NCI-H2196 treated with DMSO at 0.1 percent for 48 hours (cell line): ENCODE results near the gene PAPPA2.

Source experiments
- DNase-seq: peaks from one replicate; lab custom pipeline; 2025; ENCODE audit not compliant: unreplicated experiment; lab: John Stamatoyannopoulos, UW

PAPPA2 gene

DNA sequence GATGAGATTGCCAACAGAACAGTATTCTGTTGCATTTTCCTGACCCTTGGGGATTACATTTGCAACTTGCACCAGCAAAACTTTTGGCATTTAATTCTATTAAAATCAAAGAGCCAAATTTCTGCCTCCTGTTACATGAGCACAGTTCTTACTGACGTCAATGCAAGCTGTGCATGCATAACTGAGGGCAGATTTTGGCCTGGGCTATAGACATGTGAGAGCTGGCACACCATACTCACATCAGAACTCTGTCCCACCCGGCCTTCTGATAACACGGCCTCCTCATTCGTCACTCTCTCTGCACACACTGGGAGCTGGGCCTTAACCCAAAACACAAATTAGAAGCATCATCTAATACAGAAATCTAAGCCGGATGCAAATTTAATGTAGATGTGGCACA is 31.5 kb downstream of the PAPPA2 start:
- DNase-seq = no peak

DNA sequence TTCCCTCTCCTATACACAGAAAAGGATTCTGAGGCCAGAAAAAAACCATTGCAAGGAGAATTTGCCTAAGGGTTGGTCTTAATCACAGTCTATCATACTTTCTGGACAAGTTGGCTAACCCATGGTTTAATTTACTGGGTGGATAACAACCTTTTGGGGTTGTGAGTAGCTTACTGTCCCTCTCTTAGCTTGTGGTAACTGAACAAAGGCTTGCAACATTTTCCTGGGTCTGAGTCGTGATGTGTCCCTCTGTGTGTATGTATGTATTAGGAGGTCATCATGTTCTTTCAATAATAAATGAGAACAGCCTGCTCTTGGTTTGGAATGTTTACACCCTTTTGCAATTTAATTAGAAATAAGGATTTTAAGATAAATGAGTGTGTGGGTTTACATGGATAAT is 36.7 kb downstream of the PAPPA2 start:
- DNase-seq = no peak

DNA sequence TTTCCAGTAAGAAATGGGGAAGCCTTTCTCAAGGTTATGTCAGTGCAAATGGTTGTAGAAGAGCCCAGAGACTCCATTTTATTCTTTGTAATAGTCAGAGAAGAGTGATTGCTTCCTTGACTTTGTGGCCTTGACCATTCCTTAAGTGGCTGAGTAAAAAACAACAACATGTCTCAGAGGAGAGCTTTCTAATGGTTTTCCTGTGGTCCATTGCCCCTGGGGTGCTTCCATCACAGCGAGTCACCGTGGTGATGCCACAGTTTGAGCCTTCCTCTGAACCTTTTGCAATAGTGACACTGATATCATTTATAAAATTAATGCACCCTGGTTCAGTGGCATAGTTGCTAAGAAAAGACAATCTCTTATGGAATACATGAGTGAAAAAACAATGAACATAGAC is 38.6 kb downstream of the PAPPA2 start:
- no peak for DNase-seq

DNA sequence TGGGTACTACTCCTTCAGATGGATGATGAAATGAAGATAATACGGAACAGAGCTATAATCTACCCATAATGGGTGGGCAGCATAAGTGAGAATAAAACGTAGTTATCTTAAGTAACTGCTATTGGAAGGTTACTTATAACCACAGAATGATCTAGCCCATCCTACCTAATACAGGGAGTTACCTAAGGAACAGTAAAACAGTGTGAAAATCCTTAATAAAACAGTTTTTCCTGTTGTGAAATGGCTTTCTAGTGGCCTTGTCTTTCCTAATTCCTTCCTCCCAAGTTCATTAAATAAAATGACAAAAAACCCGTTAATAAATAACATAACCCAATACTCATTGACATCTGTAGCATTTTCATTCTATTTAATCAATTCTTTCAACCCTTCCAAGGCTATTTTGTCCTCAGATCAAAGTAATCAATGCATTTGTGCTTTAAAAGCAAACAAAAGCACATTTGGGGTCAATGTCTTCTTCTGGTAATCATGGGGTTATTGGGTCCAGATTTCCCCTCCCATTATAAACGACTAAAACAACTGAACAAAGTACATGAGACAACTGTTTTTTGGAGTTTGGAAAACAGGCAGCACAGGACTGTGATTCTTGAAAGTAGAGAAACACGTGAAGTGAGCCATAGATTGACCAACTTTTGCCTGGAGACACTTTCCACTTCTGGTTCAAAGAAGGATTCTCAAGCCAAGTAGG is 42.0 kb downstream of the PAPPA2 start:
- DNase-seq = no peak

DNA sequence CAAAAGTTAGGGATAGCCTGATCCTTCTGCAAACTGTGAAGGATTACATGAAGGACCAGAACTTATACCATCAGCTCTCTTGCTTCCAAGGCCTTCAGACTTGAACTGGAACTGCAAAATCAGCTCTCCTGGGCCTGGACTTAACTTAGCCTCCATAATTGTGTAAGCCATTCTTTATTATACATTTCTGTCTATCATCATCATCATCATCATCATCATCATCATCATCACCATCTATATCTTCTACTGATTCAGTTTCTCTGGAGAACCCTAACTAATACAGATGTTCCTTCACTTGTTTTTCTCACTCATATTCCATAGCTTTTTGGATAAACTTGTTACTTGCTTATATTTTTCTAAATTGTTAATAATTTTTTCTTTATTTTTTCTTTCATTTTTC is 50.0 kb downstream of the PAPPA2 start:
- DNase-seq = no peak

DNA sequence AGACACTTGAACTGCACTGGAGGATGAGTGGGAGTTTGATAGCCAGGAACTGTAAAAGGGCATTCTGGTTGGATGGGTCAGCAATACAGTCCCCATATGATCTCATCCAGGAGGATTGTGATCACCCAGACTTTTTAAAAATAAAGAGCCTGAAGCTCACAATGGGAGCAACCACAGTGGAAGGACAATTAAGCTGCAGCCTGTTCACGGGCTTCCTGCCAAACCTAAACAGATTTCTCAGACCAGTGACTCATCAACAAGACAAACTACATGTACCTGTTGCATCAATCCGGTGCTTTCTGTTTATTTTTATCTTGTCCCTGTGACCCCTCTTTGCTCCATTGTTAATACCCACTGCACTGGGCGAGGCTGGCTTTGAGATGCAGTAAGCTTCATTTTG is 52.3 kb downstream of the PAPPA2 start:
- no peak for DNase-seq

DNA sequence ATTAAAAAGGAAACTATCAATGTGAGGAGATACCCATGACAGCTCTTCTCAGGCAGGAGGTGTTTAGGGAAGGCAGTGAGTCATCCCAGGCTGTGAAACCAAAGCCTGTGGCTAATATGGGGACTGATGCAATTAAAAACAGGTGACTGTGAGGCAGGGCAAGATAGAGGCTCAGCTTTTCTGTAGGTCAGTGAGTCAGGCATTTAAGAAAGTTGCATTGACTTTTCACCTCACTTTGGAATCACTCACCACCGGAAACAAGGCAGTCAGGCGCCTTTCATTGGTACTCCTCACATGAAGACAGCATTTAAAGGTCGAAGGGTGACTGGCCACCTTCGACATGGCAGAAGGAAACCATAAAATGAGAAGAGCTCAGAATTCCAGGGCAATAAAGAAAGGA is 54.5 kb downstream of the PAPPA2 start:
- DNase-seq = no peak

DNA sequence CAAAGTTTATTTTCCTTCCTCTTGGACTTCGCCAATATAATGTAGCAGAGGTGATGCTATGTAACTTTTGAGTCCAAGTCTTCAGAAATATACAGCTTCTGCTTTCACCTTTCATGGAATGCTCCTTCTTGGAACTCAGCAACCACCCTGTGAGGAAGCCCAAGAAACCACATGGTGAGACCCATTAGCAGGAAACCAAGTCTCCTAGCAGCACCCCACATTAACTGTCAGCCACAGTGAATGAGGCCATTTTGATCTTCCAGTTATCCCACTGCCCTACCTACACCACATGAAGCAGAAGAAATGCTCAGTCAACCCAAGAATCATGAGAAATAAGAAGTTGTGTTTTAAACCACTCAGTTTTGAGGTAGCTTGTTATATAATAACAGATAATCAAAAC is 58.2 kb downstream of the PAPPA2 start:
- no peak for DNase-seq

DNA sequence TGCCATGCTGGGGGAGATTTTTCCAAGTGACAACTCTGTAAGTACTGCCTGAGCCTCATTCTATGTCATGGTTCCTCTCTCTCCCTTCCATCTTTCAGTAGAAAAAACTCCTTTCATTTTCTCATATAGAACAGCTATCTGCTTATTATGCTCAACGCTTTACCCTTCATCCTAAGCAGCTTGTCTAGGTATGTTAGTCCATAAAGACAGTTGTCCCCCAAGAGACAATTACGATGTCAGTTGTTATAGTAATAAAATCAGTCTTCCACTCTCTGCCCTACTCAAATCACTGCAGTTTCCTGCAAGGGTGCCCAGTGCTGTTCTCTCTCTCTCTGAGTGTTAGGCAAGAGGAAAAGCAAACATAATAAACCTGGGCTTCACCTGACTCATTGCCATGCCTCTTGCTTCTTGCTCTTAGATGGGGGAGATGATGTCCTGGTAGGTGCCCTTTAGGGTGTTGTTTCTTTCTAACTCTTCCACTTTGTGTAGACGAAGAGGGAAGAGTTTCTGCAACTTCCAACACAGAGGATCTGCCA is 59.4 kb downstream of the PAPPA2 start:
- no peak for DNase-seq

DNA sequence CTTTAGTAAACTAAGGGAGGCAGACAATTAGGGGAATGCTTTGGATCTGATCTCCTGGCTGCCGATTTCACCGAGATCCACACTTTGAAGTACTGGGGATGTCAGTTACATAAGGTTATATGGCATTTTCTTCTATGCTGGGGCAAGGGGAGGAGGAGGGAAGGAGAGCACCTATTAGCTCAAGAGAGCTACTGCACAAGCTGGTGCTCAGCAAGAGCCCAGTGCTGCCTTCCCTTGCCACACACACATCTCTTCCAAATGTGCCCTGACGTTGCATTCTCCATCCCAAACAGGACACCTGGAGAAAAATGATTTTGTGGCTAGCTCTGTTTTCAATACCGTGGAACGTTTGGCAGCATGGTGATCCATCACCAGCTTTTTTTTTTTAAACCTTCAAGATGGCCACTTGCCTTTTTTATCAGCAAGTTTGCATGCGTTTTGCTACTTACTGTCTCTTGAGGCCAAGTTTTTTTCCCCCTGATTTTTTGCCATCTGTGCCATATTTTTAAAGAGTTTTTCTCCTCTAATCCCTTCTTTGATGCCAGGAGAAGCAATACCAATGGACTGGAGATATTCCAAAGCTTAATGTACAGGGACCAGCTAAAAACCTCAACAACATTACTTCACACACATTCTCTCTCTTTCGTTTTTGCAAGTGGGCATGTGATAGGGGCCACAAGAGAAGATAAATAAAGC is 66.6 kb downstream of the PAPPA2 start:
- DNase-seq = no peak

DNA sequence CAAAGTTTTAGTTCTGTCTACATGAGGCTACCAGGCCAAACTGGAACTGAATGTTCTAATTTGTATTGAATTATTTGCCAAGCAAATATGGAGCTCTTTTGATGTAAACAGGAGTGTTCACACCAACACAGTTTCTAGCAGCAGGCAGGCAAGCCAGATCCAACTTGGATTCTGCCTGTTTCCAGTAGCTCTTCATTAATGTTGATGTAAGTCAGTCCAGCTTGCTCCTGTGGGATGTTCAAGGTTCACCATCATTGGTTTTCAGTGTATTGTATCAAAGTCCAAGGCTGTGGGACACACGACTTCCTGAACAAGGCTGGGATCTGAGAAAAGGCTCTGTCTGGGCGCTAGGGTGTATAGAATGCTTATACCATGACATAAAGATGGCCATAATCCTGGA is 68.1 kb downstream of the PAPPA2 start:
- DNase-seq = no peak

DNA sequence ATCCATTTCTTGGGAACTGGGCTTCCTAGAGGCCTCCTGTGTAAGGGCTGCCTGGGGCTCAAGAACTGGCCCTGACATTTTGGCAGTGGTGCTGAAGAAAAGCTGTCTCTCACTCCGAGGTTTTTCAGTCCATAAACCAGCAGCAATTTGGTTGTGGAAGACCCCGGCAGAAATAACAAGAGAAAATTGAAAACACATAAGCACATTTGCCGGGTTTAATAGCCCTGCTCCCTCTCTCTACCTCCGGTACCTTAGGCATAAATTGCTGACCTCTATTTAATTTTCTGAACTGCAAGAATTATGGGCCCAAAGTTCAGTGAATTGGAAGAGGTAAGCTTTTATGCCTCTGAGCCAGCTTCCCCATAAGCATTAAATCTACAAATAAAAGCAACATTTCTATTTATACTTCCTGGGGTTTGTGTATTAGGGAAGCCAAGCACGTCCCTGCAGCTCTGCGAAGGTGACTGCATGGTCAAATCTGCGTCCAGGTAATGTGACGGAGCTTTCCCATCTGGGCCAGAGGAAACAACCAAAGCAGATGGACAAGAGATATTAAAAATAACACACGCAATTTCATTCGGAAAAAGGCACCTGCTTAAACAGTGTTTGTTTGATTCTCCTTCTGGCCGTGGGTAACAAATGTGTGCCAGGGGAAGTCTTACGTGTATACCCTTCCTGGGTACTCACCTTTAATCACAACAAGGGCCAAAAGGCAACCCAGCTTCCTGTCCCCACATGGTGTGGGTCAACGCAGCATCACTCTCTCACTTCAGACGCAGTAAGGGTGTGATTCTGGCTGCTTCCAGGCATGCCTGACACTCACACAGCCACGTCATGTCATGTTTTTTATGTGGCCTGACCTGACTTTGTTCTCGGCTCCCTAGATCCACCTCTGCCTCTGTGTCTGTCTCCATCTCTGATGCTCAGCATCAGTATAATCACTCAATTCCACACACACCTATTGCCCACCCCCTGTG is 69.2 kb downstream of the PAPPA2 start:
- no peak for DNase-seq

DNA sequence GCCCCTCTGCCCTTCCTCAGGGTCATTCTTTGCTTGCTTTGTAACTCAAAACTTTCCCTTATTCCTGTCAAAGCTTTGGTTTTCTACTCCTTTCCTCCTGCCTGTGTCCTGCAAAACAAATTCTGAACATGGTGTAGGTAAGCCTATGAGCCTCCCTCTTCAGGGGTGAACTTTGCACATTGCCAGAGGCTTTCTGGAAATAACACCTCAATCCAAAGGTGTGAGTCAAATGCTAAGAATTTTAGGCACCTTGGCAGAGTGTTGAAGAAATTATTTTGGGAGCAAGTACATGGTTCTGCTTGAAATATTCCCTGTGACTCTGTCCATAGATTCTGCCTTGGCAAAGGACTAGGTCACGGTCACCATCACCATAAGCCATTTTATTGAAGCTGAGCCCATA is 70.0 kb downstream of the PAPPA2 start:
- DNase-seq = no peak

DNA sequence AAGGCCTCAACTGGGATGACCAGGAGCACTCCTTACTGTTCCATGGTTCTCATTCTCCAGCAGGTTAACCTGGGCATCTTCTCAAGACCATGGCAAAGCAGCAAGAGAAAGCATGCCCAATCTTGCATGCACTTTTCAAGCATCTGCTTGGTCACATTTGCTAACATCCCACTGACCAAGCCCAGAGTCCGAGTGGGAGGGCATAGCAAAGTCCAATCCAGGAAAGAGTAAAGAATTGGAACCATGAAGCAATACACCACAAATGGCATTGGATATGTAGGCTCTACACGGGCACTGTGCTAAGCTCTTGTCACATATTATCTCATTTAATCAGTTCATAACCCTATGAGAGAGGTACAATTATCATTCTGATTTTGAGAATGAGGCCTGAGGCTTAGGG is 73.6 kb downstream of the PAPPA2 start:
- DNase-seq = no peak

DNA sequence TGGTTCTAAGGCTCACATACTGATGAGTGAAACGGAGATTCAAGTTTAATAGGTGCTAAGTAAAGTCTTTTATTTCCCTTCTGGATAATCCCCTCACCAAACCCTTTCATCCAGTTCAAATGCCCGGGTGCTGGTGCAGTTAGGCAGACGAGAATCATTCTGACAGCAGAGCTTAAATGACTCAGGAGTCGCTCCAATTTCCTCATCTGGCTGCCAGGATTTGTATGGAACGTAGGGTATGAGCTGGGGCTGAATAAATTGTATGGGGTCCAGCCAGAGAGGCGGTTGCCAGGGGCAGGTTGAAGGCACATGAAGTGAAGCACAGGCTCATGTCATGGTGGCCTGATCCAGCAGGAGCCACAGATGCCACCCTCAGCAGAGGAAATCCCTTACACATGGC is 76.0 kb downstream of the PAPPA2 start:
- no peak for DNase-seq

DNA sequence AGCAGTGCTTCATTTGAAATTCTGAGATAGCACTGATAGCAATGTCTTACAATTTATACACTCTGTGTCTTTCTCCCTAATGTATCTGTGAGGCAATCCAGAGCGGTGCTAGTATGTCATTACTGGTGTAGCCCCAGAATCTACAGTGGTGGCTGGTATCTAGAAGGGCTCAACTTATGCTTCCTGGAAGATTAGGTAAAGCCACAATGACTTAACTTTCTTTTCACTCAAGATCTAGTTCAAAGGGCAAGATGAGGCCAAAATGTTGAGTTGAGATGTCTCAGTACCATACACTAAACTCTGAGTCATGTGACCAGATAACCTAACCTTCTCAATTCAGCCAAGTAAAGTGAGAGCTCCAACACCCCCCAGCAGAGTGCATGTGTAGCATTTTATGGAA is 77.5 kb downstream of the PAPPA2 start:
- DNase-seq = no peak

DNA sequence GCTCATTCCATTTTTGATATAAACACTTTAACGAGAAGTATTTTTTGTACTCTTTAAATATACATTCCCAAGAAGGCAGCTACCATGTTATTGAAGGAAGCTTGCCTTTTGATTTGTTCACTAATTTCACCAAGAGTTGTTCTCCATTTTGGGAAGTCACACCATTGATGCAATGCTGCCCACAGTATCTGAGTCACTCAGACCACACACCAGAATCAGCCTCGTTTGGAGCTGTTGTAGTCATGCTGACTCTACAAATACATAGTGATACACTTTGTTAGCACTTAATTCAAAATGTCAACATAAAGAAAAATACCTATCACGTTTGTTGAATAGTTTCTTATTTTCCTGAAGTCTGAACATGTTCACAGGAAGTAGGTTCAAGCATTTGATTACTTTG is 78.7 kb downstream of the PAPPA2 start:
- no peak for DNase-seq

DNA sequence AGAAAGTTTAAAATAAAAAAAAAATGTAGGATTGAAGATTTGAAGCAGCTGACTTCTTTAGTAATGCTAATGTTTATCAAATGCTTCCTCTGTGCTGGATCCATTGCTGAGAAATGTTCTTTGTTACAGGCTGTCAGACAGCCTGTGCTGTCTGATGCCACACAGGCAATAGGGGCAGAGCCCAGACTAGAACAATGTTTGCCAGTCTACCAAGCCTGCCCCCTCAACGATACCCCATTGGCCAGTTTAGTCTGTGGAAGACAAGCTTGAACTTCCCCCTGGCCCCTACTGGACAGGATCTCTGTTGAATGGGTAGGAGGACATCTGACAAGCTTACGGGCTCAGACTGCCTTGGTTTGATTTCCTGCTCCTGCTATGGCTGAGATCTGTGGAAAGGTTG is 79.4 kb downstream of the PAPPA2 start:
- no peak for DNase-seq

DNA sequence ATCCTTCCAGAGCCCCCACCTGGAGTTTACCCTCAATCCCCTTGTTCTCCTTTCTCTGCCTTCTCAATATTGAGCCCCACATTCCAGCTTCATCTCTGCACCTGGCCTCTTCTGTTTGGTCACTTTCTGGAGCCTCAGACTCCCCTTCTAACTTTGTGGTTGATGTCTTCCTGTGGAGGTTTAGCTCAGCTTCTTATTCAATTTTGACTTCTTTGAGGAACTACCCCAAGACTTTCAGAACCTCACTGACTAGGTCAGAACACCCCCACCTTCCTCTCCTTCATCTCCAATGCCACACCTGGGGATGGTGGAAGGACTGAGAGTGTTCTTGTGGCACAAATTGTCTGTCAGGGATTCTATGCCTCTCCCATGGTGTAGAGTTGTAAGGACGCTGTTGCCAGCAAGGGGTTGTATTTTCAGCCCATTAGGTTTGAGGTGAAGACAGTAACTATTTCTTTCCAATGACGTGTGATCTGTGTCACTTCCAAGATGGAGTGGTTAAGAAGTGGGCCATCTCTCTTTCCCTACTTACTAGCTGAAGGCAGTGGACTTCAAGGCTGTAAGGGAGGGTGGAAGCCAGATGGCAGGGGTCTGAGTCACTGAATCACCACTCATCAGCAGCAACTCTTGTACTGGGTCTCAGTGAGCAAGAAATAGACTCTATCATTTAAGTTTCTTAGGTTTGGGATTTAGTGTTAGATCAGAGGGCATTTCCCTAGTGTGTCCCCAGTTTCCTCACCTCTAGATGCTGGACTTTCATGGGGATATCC is 80.6 kb downstream of the PAPPA2 start:
- no peak for DNase-seq

DNA sequence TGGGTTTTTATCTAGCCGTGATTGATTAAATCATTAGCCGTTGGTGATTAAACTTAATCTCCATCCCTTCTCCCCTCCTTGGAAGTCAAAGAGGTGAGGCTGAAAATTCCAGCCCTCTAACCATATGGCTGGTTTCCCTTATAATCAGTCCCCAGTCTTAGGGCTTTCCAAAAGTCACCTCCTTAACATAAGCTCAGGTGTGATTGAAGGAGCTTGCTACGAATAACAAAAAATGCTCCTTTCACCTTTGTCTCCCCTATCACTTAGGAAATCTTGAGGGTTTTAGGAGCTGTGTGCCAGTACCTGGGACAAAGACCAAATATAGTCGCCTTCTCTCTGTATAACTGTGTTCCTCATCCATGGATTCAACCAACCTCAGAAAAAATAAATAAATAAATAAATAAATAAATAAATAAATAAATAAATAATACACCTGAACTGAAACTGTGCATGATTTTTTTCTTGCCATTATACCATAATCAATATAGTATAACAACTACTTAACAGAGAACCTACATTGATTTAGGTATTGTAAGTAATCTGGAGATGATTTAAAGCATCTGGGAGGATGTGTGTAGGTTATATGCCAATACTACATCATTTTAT is 82.2 kb downstream of the PAPPA2 start:
- DNase-seq = no peak
